HG03575 (cell line): ENCODE results near the gene MAP7D3.
"Not testable (repeated sequence)": the region's sequence is repeated elsewhere in the genome, so short reads cannot be mapped to it uniquely, and the experiment has no call there.

Experiments used
- ATAC-seq: cut with Tn5 transposase; IDR thresholded peaks from one replicate; pipeline ENCODE4 v1.9.1; 2021; ENCODE audit not compliant: unreplicated experiment, insufficient number of reproducible peaks, low FRiP score; ENCODE audit errors: extremely low read depth

MAP7D3 gene, protein sequence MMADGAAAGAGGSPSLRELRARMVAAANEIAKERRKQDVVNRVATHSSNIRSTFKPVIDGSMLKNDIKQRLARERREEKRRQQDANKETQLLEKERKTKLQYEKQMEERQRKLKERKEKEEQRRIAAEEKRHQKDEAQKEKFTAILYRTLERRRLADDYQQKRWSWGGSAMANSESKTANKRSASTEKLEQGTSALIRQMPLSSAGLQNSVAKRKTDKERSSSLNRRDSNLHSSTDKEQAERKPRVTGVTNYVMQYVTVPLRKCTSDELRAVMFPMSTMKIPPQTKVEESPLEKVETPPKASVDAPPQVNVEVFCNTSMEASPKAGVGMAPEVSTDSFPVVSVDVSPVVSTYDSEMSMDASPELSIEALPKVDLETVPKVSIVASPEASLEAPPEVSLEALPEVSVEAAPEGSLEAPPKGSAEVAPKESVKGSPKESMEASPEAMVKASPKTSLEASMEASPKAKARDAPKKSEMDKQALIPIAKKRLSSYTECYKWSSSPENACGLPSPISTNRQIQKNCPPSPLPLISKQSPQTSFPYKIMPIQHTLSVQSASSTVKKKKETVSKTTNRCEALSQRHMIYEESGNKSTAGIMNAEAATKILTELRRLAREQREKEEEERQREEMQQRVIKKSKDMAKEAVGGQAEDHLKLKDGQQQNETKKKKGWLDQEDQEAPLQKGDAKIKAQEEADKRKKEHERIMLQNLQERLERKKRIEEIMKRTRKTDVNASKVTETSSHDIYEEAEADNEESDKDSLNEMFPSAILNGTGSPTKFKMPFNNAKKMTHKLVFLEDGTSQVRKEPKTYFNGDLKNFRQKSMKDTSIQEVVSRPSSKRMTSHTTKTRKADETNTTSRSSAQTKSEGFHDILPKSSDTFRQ

GRCh38 chrX:136251041-136251991 is at the start of gene MAP7D3:
Gene MAP7D3, minus strand, starts transcription at chrX:136251400. Its CDS starts 42 bp downstream, at chrX:136251358.
- ATAC-seq: no peak

DNA sequence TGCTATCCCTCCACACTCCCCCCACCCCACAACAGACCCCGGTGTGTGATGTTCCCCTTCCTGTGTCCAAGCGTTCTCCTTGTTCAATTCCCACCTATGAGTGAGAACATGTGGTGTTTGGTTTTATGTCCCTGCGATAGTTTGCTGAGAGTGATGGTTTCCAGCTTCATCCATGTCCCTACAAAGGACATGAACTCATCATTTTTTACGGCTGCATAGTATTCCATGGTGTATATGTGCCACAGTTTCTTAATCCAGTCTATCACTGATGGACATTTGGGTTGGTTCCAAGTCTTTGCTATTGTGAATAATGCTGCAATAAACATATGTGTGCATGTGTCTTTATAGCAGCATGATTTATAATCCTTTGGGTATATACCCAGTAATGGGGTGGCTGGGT is 49.5 kb upstream of the MAP7D3 start, which contains the start of gene ADGRG4:
ADGRG4 (plus strand) TSS at position 243 of the 400 bp plus-strand sequence. CDS start 7,815 bp downstream, outside the sequence.
- ATAC-seq: not testable (repeated sequence)

GRCh38 chrX:136295380-136295779 is 44.2 kb upstream of the MAP7D3 start:
- no peak for ATAC-seq

DNA sequence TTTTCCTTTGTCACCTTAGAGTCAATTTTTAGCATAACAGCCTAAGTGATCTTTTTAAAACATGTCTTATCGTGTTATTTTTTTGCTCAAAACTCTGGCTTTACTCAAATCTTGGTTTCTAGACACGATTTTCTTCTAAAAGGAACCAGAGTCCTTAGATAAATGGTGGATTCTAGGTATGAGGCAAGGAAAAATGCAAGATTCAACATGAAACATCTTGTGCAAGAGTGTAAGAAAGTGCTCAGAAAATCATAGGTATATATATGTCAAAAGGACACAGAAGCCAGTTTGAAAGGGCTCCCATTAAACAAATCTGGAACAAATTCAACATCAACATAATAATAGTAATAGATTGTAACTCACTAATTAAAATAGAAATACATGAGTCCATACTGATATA is 41.5 kb upstream of the MAP7D3 start:
- ATAC-seq: no peak

DNA sequence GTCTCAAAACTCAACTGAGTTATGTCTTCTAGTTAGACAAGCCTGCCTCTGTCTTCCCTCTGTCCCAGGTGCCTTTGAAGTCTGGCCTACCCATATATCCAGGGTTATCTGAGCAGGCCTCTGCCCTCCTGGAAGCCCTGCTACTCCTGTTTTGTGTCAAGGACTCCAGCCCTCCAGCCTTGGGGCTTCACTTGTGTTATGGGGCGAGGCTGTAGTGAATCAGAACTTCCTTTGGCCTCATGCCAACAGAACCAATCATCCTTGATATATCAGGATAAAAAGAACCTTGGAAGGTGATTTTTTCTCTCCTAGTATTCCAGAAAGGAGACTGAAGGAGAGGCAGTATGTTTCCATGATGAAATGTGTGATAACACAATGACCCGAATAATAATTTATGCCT is 40.6 kb upstream of the MAP7D3 start:
- ATAC-seq: no peak

GRCh38 chrX:136286375-136286774 is 35.2 kb upstream of the MAP7D3 start:
- ATAC-seq: not testable (repeated sequence)

- ATAC-seq: no peak
Observed at GRCh38 chrX:136275553-136275952, 24.4 kb upstream of the MAP7D3 start.

GRCh38 chrX:136273986-136274385 is 22.8 kb upstream of the MAP7D3 start:
- ATAC-seq: no peak

GRCh38 chrX:136272325-136272724 is 21.1 kb upstream of the MAP7D3 start:
- ATAC-seq: no peak

DNA sequence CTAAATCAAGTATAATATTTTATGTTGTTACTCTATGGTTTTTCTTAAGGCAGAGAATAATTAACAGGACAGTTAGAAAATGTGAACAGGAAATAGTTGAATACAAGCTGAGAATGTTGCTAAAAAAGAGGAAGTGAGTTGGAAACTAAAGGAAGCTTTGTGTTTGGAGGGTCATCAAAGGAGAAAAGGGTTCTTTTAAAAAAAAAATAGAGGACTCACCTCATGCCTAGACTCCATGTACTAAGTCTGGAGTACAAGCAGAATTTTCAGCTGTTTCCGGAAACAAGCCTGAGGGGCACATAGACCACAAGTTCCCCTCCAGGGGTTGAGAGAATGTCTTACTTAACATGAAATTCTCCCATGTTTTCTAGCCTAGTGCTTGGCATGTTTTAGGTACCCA is 20.1 kb upstream of the MAP7D3 start:
- no peak for ATAC-seq

DNA sequence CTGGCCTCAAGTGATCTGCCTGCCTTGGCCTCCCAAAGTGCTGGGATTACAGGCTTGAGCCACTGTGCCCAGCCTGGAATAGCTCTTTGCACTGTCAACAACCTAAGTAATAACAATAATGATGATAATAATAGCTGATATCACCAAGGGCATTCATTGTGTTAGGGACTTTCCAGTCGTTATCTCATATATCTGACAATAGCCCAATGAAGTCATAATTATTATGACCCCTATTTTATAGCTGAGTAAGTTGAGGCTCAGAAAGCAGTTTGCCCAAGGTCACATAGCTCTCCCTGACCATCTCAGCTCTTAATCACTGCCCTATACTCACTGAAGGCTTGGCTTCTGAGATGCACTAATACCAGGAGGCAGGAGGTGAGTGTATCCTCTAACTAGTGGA is 18.7 kb upstream of the MAP7D3 start:
- ATAC-seq: no peak

- ATAC-seq: no peak
Observed at GRCh38 chrX:136268051-136269048, 17.1 kb upstream of the MAP7D3 start.

GRCh38 chrX:136266828-136267227 is 15.6 kb upstream of the MAP7D3 start:
- no peak for ATAC-seq

GRCh38 chrX:136262812-136263315 is 11.7 kb upstream of the MAP7D3 start:
- ATAC-seq: no peak

GRCh38 chrX:136262243-136262642 is 11.0 kb upstream of the MAP7D3 start:
- no peak for ATAC-seq

DNA sequence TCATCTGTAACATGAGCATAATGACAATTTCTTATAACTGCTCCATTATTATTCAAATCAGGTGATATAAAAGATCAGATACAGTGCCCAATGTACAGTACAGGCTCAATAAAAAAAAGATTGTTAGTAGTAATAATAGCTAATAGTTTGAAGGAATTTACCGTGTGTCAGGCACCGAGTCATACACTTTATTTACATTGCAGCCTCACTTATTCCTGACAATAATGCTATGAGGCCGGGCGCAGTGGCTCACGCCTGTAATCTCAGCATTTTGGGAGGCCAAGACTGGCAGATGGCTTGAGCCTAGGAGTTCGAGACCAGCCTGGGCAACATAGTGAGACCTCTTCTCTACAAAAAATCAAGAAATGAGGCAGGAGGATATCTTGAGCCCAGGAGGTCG is 10.1 kb upstream of the MAP7D3 start:
- no peak for ATAC-seq

- ATAC-seq: no peak
Observed at GRCh38 chrX:136260776-136261175, 9.6 kb upstream of the MAP7D3 start.

DNA sequence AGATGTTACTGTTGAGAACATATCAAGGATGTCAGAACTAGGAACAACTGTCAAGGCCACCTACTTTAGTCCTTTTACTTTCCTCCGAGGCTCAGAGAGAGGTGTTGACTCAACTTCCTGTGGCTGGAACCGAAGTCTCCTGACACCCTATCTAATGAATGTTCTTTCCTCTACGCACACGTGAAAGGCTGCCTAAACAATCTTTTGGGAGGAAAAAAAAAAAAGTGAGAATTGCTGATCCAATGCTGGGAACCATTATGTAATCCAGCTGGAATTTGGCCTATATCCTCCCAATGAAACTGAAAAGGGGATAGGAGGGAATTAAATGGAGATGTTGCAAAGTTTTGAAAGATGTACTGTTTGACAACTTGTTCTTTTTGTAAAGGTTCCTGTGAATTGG is 8.3 kb upstream of the MAP7D3 start:
- no peak for ATAC-seq
